B cell (primary cell): Measurements from ENCODE around the gene NCEH1. TPM values are rescaled to one million over a fixed set of nuclear protein-coding genes. Genes with fewer than 3 reads are reported as not detected.

Experiments used
- ATAC-seq: fragments of 200-7000 bp; cut with Tn5 transposase; one replicate; pipeline ENCODE4 v1.10.0; 2021; ENCODE audit warnings: low read depth, mild to moderate bottlenecking, moderate number of reproducible peaks, moderate library complexity
- CTCF ChIA-PET: fragments of 350-600 bp; sonication (Branson Sonifier 250); formaldehyde crosslinking; loops from one replicate; lab custom pipeline; 2021; ENCODE audit warnings: antibody characterized with exemption, inconsistent platforms; lab: Charles Lee
- POLR2A ChIA-PET: fragments of 350-600 bp; sonication (Branson Sonifier 250); formaldehyde crosslinking; loops from one replicate; lab custom pipeline; 2021; ENCODE audit warnings: antibody characterized with exemption; lab: Charles Lee
- DNase-seq: peaks from one replicate; pipeline ENCODE4 v3.0.0; 2013
- H2AFZ ChIP-seq: 2 replicates; pipeline ENCODE4 v1.6.1; 2012; ENCODE audit warnings: mild to moderate bottlenecking, low read depth, low read length; ENCODE audit not compliant: insufficient read depth, poor library complexity, severe bottlenecking
- H3K27ac ChIP-seq, 2 donors: 1 replicate in 1 of 2; 2 replicates in 1 of 2; pipeline ENCODE4 v1.5.1; 2012 to 2013; ENCODE audit warnings: low read length in 2 of 2, mild to moderate bottlenecking in 2 of 2, moderate library complexity in 1 of 2
- H3K27me3 ChIP-seq, 4 experiments: fragments of 200-600 bp in 1 of 4; sonication (generic) in 1 of 4; replicated peaks in 1 of 4; 1 replicate in 2 of 4; 2 replicates in 2 of 4; pipeline versions ENCODE4 v1.6.1 to v1.7.0; 2013 to 2016; ENCODE audit warnings: low read length in 3 of 4, mild to moderate bottlenecking in 2 of 4, mixed read lengths in 1 of 4, moderate library complexity in 1 of 4; ENCODE audit not compliant: insufficient read depth in 4 of 4, control insufficient read depth in 3 of 4; ENCODE audit errors: control extremely low read depth in 1 of 4
- H3K36me3 ChIP-seq, 2 experiments: replicated peaks in 1 of 2; 1 replicate in 1 of 2; 2 replicates in 1 of 2; pipeline versions ENCODE4 v1.6.1 to v1.7.1; 2013; ENCODE audit warnings: low read length in 1 of 2; ENCODE audit not compliant: insufficient read depth in 2 of 2, control insufficient read depth in 1 of 2; ENCODE audit errors: control extremely low read depth in 1 of 2, extremely low read depth in 1 of 2
- H3K4me1 ChIP-seq, 2 donors: fragments of 200-600 bp in 1 of 2; sonication (generic) in 1 of 2; 1 replicate in 1 of 2; 2 replicates in 1 of 2; pipeline versions ENCODE4 v1.5.1 to v1.6.1; 2013 to 2017; ENCODE audit warnings: low read length in 2 of 2; ENCODE audit not compliant: control insufficient read depth in 2 of 2, insufficient read depth in 2 of 2
- H3K4me2 ChIP-seq: replicated peaks from 2 replicates; pipeline ENCODE3; 2012; ENCODE audit warnings: mild to moderate bottlenecking, low read depth, low read length; ENCODE audit not compliant: poor library complexity, severe bottlenecking
- H3K4me3 ChIP-seq, 5 experiments: fragments of 200-600 bp in 1 of 5; sonication (generic) in 1 of 5; 1 replicate in 3 of 5; 2 replicates in 2 of 5; pipeline versions ENCODE4 v1.5.1 to v1.7.0; 2011 to 2016; ENCODE audit warnings: low read length in 4 of 5, mild to moderate bottlenecking in 4 of 5, low read depth in 2 of 5, control low read depth in 1 of 5, moderate library complexity in 1 of 5; ENCODE audit not compliant: insufficient read depth in 1 of 5; ENCODE audit errors: control extremely low read depth in 1 of 5, extremely low read depth in 1 of 5
- H3K79me2 ChIP-seq: fragments of 200-600 bp; sonication (generic); one replicate; pipeline ENCODE4 v1.6.0; 2016; ENCODE audit warnings: low read length; ENCODE audit not compliant: control insufficient read depth, insufficient read depth
- H3K9ac ChIP-seq: fragments of 200-600 bp; sonication (generic); 2 replicates; pipeline ENCODE4 v1.6.1; 2017; ENCODE audit warnings: mild to moderate bottlenecking, low read length, moderate library complexity
- H3K9me3 ChIP-seq, 3 donors: one replicate each; pipeline versions ENCODE4 v1.6.1 to v1.7.1; 2013; ENCODE audit warnings: low read length in 2 of 3; ENCODE audit not compliant: control insufficient read depth in 2 of 3, insufficient read depth in 1 of 3; ENCODE audit errors: control extremely low read depth in 1 of 3
- H4K20me1 ChIP-seq: 2 replicates; pipeline ENCODE4 v1.6.0; 2012; ENCODE audit warnings: mild to moderate bottlenecking, low read length; ENCODE audit not compliant: insufficient read depth, control insufficient read depth, poor library complexity, severe bottlenecking
- H3K27ac Mint-ChIP-seq: one replicate; pipeline ENCODE4 v1.8.0; 2021; ENCODE audit warnings: mixed read lengths
- H3K27me3 Mint-ChIP-seq: one replicate; pipeline ENCODE4 v1.8.0; 2021; ENCODE audit warnings: mixed read lengths
- H3K4me1 Mint-ChIP-seq: one replicate; pipeline ENCODE4 v1.8.0; 2021; ENCODE audit warnings: mixed read lengths
- H3K4me3 Mint-ChIP-seq: one replicate; pipeline ENCODE4 v1.8.0; 2021; ENCODE audit warnings: mixed read lengths
- H3K9me3 Mint-ChIP-seq: one replicate; pipeline ENCODE4 v1.8.0; 2022; ENCODE audit warnings: mixed read lengths; ENCODE audit not compliant: insufficient read depth
- CTCF ChIP-seq: fragments of 200-600 bp; IDR thresholded peaks from one replicate; pipeline ENCODE4 v1.8.0; 2022; ENCODE audit warnings: antibody characterized with exemption, mild to moderate bottlenecking
- EZH2 ChIP-seq: IDR thresholded peaks from 2 replicates; pipeline ENCODE4 v1.6.1; 2012; ENCODE audit warnings: borderline replicate concordance, low read depth, mild to moderate bottlenecking, moderate library complexity, low read length; ENCODE audit not compliant: insufficient read depth, poor library complexity, severe bottlenecking
- WGBS: methylation state at CpG from one replicate; pipeline ENCODE4 v1.1.5; 2013; ENCODE audit warnings: missing lambda C conversion rate; ENCODE audit not compliant: insufficient coverage; 5-methylcytosine and 5-hydroxymethylcytosine counted together
- intact Hi-C: fragments of 100-400 bp; cut with micrococcal nuclease; formaldehyde crosslinking; loops from one replicate; pipeline ENCODE4 v1.10.0; 2022
- polyA plus RNA-seq: library from polyadenylated mRNA; depleted of rRNA; stranded (reverse); fragments of >200 nt; gene quantifications from 2 replicates; pipeline ENCODE4 v1.2.3, GENCODE V29; 2012
- total RNA-seq, 2 donors: library from RNA; stranded (reverse); fragments of 120-200 nt in 1 of 2; gene quantifications; 1 replicate in 1 of 2; 2 replicates in 1 of 2; pipeline versions ENCODE4 v1.2.3 to v1.2.4, GENCODE V29; 2013 to 2022

Gene NCEH1
- total and polyA plus RNA-seq, 2 donors (not counting 1 experiment from before 2014, with no cell fraction given): 3.4 to 8.6 TPM

- POLR2A ChIA-PET: interaction anchor here (1.7 kb wide), 1 partner anchor 39 kb away, joined by 8 read pairs; the partner anchor contains the start of gene NCEH1
- H3K4me3 Mint-ChIP-seq: peak within 1 kb of the TSS; percentile 93
Measured at GRCh38 chr3:172750368-172751174, 39.7 kb upstream of the NCEH1 start, which contains the start of gene ECT2. ECT2 (plus strand) TSS chr3:172750726; CDS start chr3:172754531, 3,805 bp downstream.

More at GRCh38 chr3:172750368-172751174, 39.7 kb upstream of the NCEH1 start, which contains the start of gene ECT2:
- intact Hi-C loops: loop anchor here (1.0 to 2.0 kb wide), 3 partner anchors 39 to 228 kb away; partner anchors contain the start of genes NCEH1 and TNFSF10
- peak within 1 kb of the TSS; percentile 91 for H3K9ac ChIP-seq
- H2AFZ ChIP-seq: peak within 1 kb of the TSS; percentile 99
- peaks cover 7 to 13% of the 10 kb centered on the region in 2 donors for H3K4me1 ChIP-seq
- CTCF ChIA-PET: interaction anchor here (0.9 to 3.1 kb wide), 9 partner anchors 10 to 228 kb away, joined by 3 to 17 read pairs (median 4); partner anchors contain the start of gene NCEH1
- H3K4me1 Mint-ChIP-seq: peaks cover 10% of the 10 kb centered on the region
- no peaks in the 10 kb centered on the region for H3K27me3 ChIP-seq
- H3K4me2 ChIP-seq: peak within 1 kb of the TSS; percentile 92
- H3K36me3 ChIP-seq: no peaks in the 10 kb centered on the region
- no peaks in the 10 kb centered on the region for H3K9me3 Mint-ChIP-seq
- peak within 1 kb of the TSS; percentile 80 for H3K27ac Mint-ChIP-seq
- H3K4me3 ChIP-seq: peak within 1 kb of the TSS; percentile 71 to 86 (median 82)
- H4K20me1 ChIP-seq: no peaks in the 10 kb centered on the region
- H3K27me3 Mint-ChIP-seq: no peaks in the 10 kb centered on the region
- WGBS: under 1% methylated on average over 40 of the region's 49 CpGs
- no peaks in the 10 kb centered on the region for H3K79me2 ChIP-seq
- ATAC-seq: peak; percentile 98
- peaks cover 0 to 3% (median 0%) of the 10 kb centered on the region in 3 donors for H3K9me3 ChIP-seq
- TF ChIP-seq EZH2: no peak
- TF ChIP-seq CTCF: peak; percentile 78
- H3K27ac ChIP-seq: peak within 1 kb of the TSS; percentile 78 to 86
- peak; percentile 99 for DNase-seq
